GM12873 (cell line): ENCODE results near the gene SLC30A7.

Source experiments
- TF ChIP-seq, protein P1 (sequence below): IDR thresholded peaks from 2 replicates; pipeline ENCODE4 v1.5.1; 2012; ENCODE audit warnings: low read depth, mild to moderate bottlenecking, moderate library complexity, low read length, control low read depth; ENCODE audit not compliant: insufficient read depth; ENCODE audit errors: missing control alignments

Gene SLC30A7

DNA sequence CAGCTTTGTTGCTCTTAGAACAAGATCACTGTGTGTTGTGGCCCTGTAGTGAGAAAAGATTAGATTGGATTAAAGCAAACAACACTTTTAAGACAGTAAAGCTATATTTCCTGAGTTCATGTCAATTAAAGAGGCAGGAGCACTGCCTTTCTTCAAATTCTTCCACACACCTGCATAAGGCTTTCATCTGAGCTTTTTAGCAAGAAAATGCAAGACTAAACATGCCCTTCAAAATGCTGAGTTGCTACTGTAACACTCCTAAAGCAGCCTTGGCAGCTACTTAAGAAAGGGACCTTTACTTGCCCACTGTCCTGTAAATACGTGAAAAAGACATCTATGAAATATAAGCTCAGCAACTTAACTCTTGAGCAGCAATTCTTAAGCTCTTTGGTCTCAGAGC, 117.9 kb downstream of the SLC30A7 start:
- TF ChIP-seq, protein P1, sequence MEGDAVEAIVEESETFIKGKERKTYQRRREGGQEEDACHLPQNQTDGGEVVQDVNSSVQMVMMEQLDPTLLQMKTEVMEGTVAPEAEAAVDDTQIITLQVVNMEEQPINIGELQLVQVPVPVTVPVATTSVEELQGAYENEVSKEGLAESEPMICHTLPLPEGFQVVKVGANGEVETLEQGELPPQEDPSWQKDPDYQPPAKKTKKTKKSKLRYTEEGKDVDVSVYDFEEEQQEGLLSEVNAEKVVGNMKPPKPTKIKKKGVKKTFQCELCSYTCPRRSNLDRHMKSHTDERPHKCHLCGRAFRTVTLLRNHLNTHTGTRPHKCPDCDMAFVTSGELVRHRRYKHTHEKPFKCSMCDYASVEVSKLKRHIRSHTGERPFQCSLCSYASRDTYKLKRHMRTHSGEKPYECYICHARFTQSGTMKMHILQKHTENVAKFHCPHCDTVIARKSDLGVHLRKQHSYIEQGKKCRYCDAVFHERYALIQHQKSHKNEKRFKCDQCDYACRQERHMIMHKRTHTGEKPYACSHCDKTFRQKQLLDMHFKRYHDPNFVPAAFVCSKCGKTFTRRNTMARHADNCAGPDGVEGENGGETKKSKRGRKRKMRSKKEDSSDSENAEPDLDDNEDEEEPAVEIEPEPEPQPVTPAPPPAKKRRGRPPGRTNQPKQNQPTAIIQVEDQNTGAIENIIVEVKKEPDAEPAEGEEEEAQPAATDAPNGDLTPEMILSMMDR, result no peak

DNA sequence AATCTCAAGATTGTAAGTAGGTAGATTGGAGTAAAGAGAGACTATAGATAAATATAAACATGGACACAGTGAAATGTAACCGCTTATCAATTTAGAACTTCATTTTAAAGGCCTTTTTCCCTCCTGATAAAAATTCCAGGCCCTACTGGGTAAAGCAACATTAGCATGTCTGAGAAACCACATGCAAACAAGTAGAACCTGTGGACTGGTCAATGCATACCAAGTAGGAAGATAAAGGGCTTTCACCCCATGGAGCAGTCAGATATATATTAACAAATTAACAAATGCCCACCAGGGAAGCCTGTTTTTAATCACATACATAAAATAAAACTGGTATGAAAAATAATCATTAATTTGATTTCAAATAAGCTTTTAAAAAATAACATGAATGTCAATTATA, 121.6 kb downstream of the SLC30A7 start:
- TF ChIP-seq, protein P1, result no peak

DNA sequence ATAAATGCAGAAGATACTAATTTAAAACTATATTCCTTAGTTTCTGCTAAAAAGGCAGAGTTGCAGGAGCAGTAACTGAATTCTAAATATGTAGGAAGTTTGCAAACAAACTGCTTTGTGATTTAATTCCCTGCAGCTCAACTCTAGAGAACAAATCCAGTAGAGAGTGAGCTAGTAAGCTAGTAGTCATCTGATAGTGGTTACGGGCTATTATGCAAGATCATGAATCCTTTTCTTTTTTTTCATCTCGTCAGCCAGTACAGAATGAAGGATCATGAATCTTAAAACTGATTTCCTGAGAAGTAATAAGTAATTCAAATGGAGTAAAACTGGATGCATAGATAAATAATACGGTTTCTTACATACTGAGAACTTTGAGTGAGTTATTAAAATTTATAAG, 126.4 kb downstream of the SLC30A7 start:
- TF ChIP-seq, protein P1, result no peak

DNA sequence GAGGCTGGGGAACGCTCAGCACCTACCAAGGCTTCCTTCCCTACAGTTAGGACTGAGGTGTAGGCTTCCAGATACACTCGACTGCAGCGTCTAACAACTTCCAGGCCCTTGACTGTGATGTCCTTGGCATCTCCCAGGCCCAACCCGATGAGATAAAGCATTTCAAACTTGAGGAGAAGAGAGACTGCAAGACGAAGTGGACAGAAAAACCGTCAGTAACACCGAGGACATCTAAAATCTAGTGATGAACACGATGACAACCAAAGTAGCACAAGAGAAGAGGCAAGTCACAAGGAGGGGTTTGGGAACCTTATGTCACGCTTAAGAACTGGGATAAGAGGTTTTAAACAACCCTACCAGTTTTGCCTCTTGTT, 129.4 kb downstream of the SLC30A7 start:
- TF ChIP-seq, protein P1, result no peak

DNA sequence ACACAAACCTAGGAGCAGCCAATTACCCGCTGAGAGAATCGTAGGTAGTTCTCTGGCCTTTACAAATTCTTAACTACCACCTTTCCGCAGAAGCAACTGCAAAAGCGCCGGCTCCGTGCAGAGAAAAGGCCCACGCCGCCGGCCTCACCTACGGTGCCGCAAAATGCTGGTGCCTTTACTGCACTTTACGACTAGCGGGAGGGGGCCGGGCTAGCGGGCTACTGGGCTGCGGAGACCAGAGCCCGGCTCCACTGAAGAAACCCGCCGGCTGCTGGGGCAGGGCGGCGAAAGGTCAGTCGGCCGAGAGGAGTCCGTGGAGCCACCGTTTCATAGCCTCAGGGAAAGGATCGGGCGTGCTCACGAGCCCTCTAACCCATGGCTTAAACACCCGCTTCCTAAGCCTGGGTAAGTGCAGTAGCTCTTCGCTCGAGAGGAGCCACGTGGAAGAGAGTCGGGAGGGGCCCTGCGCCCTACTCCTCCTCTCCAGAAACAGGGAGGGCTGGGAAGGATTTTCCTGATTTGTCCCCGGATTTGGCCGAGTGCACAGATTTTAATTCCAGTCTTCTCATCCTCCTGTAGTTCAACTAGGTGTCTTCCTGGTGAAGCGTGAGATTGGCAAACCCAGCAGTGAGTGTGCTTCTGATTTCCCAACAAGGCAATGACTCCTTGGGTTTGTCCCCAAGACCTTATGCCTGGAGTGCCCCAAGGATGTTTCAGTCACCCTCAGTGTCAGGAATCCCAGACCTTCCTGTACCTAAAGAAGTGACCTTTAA, 130.0 kb downstream of the SLC30A7 start, which contains the start of gene DPH5:
TSS of gene DPH5 (minus strand) at position 128 of the 773 bp plus-strand sequence. CDS start 341 bp downstream, outside the sequence.
- TF ChIP-seq, protein P1, result no peak

DNA sequence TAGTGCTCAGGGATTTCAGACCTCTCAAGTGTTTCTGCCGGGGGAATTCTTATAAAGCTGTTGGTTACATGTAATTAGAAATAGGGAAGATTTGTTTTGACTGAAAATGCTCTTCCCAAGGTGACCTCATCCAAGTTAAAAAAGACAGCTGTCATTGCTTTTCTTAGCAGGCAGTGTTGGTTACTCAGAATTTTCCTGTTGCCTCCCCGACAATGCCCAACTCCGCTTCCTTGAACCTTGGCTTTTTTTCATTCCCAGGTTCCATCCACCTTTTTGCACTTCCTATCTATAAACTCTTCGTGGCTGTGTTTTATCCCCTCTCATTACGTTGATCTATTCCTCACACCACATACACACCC, 130.5 kb downstream of the SLC30A7 start:
- TF ChIP-seq, protein P1, result no peak

DNA sequence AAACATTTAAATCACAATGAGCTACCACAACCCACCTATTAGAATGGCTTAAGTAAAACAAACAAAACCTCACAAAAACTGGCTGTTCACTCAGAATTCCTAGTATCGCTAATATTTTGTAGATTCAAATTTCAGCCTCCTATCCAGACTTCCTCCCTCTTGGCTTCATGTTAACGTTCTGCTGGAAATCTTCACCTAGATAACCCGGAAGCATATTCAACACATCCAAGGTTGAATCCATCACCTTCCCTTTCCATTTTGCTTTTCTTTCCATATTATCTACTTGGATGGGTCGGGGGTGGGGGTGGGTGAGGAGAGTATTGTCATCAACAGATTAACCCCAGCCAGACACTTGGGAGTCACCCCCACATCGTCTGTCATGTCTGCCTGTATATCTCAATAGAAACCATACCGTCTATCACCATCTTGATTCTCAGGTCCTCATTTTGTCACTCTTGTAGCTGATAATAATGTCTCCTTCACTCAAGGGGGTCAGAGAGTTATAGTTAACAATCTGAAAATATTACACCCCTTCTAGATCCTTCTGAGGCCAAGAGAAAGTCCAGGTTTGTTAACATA, 131.4 kb downstream of the SLC30A7 start:
- TF ChIP-seq, protein P1, result no peak
